ENCODE data around the gene FLRT3.

FLRT3 gene

GRCh38 chr20:14319704-14320103, 17.7 kb downstream of the FLRT3 start:
- DNase-seq (ENCODE audit: low read depth) = no peak

DNA sequence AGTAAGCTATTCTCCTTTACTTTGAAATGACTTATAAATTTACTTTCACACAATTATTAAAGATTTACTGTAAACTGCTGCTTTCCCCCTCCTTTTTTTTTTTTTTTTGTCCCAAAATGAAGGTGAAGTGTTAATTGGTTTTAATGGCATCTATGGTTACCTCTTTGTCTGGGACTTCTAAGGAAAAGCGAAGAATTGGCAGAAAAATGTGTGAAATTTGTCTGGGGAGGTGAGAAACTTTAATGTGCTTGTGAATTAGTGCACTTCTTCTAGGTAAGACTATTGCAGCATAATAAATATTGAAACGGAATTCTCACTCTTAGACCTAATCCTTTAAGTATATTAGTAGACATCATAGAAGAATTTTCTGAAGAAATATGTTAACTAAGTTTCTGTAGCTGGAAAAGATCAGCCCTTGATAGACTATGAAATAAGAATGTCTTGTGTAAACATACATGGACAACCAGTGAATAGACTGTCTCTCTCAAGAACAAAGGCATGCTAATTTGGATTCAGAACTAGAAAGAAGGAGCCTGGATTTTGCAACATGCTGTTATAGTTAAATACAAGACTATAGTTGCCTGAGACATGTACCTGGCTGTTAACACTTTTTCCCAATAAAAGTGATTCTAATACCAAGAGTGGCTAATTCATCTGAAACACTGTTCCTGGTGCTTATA, 23.9 kb downstream of the FLRT3 start:
- DNase-seq (ENCODE audit: low read depth) = no peak

GRCh38 chr20:14312001-14312400, 25.4 kb downstream of the FLRT3 start:
- no peak for DNase-seq (ENCODE audit: low read depth)

GRCh38 chr20:14310977-14311627, 26.3 kb downstream of the FLRT3 start:
- DNase-seq (ENCODE audit: low read depth) = no peak

DNA sequence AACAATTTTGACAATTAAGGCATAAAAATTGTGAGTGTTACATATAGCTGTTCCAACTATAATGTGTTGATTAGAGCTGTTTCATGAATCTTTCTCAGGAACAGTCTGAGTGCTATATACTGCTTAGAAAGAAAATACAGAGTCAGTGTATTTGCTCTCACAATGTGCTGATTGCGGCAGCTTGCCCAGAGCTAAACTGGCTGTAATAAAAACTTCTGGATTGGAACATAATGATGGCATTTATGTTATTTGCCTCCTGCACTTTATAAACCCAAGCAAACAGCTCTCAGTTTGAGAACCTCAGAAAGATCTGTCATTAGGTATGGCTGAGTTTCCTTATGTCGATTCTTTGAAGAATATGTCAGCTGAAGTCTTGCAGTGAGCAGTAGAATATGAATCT, 29.5 kb downstream of the FLRT3 start:
- DNase-seq (ENCODE audit: low read depth) = no peak

DNA sequence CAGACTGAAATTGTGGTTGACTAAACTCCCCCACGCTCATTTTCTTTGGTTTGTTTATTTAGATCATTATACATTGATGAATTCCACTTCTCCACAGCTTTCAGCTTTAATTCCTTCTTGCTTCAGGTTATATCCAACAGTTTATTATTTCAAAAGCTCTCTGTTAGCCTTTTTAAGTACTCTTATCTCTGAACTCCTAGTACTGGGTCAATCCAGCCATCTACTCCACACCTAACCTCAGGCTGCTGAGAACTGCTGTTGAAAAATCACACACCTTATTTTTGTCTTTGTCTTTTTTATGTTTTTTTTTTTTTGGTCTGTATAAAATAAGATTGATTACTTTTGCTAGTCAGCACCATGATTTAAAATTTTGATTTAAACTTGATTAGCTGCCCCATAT, 32.9 kb downstream of the FLRT3 start:
- no peak for DNase-seq (ENCODE audit: low read depth)

- DNase-seq (ENCODE audit: low read depth) = no peak
Observed at GRCh38 chr20:14303651-14304050, 33.8 kb downstream of the FLRT3 start.

- no peak for DNase-seq (ENCODE audit: low read depth)
Observed at GRCh38 chr20:14303106-14303505, 34.3 kb downstream of the FLRT3 start.

DNA sequence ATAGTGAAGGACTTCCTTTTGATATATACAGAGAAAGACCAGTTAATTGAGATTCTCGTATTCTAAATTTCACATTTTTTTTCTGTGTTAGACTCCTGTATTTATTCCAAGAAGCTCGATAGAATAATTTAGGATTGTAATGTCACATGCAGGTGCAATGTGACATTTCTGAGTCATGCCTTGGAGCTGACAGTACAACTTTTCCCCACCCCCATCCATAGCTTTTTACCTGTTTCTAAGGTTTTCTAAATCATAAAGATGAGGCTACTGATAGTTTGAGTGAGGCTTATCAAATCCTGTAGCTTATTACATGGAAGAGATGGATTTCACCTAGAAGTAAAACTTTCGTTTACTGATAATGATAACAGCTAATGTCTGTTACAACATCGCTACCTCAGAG, 37.6 kb downstream of the FLRT3 start:
- no peak for DNase-seq (ENCODE audit: low read depth)

GRCh38 chr20:14295770-14296309, 41.6 kb downstream of the FLRT3 start:
- DNase-seq (ENCODE audit: low read depth) = no peak

DNA sequence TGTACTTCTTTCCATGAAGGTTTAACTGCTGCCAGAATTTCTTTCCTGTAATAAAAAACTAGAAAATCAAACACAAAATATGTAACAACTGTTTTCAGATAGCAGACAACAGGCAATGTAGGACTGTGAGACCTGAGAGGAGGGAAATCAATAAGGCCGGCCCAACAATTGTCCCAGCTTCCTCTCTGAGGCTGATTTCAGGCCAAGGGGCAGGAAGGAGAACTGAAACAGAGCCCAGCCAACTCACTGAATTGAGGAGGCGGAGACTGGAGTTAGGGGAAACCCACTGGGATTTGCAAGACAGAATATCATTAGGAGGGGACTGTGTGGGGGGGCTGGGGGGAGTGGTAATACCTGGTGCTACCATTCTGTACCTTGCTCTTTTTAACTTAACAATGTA, 42.2 kb downstream of the FLRT3 start:
- DNase-seq (ENCODE audit: low read depth) = no peak

DNA sequence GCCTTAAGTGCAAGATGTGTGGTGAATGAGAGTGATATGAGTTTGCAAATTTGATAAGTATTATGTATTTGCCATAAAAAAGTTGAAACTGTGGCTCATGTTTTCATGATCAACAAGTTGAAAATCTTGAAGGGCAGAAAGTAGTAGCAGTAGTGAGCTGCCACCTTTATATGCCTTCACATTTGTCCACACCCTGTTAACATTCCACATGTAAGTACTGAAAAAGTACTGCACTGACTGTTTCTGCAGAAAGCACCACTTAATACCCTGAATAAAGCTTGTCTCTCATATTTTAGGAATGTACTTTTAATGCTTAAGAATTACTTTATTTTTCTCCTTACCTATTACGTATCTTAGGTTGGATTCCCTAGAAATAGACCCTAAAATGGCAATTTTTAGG, 45.9 kb downstream of the FLRT3 start:
- DNase-seq (ENCODE audit: low read depth) = no peak

- DNase-seq (ENCODE audit: low read depth) = no peak
Observed at GRCh38 chr20:14288341-14289330, 48.8 kb downstream of the FLRT3 start.

- DNase-seq (ENCODE audit: low read depth) = no peak
Observed at GRCh38 chr20:14284443-14284842, 53.0 kb downstream of the FLRT3 start.

DNA sequence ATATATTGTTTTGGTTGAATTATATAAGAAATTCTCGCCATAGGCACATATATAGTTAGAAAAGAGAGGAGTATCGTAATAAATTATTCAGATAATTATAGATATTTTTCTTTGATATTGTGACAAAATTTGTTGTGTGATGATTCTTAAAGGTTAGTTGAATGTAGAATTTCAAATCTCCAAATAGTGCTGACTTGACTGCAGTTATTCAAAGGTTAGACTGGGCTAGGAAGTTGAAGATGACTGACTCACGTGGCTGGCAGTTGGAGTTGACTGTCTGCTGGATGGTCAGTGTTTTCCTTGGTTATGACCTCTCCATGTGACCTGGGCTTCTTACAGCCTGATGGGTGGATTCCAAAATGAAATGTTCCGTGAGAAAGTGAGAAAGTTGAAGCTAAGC, 55.3 kb downstream of the FLRT3 start:
- DNase-seq (ENCODE audit: low read depth) = no peak

Data from CMK (cell line).